HG03097 (cell line): ENCODE data around the gene KANSL1.

Experiments used
- ATAC-seq: cut with Tn5 transposase; IDR thresholded peaks from one replicate; pipeline ENCODE4 v1.9.1; 2021; ENCODE audit not compliant: unreplicated experiment, low FRiP score

KANSL1 gene

DNA sequence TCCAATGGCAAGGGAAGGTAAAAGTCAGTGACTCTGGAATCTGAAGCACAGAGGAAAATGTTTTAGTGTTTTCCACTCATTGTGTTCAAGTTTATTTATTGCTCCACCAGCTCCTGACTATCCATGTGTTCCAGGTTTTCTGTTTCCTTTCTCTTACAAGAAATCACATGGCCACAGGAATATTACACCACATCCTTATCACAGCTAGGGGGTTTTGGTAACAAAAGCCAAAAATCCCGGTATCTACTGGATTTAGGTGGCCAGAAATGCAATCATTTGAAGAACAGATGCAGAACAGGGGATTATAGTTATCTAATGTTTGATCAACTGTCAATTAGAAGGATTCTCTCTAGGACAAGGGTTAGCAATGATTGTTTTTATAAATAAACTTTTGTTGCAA lies 146.3 kb downstream of the KANSL1 start:
- no peak for ATAC-seq

DNA sequence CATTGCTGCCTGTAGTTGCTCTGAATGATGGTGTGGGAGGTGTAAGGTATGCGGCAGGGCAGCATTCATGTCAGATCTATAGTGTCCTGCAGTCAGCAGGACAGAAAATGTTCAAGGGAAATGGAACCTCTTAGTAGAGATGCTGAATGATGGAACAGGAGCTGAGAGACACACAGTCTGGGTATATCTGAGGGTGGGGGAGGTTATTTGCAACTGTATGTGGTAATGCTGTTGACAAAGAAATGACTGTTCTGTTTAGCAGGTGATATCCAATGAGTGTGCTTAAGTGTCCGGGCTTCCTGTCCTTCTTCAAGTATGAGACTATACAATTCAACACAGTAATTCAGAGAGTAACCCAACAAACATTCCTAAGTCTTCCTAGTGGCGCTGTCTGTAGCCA lies 147.6 kb downstream of the KANSL1 start:
- ATAC-seq = no peak

DNA sequence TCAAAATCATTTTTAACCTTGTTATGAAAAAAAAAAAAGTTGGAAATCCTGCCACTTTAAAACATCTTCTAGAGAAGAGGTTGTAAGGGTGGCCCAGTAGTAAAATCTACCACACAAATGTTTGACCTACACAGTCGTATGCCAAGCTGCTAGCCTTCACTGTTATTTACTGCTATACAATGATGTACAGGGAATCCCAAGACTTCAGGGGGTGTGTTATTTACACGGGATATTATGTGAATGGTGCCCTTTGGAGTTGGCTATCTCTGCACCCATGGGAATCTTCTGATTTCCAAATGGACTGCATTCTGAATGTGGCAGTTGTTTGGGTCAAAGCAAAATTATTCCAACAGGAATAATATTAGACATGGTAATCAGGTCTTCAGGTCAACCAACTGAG lies 148.2 kb downstream of the KANSL1 start:
- ATAC-seq = no peak

DNA sequence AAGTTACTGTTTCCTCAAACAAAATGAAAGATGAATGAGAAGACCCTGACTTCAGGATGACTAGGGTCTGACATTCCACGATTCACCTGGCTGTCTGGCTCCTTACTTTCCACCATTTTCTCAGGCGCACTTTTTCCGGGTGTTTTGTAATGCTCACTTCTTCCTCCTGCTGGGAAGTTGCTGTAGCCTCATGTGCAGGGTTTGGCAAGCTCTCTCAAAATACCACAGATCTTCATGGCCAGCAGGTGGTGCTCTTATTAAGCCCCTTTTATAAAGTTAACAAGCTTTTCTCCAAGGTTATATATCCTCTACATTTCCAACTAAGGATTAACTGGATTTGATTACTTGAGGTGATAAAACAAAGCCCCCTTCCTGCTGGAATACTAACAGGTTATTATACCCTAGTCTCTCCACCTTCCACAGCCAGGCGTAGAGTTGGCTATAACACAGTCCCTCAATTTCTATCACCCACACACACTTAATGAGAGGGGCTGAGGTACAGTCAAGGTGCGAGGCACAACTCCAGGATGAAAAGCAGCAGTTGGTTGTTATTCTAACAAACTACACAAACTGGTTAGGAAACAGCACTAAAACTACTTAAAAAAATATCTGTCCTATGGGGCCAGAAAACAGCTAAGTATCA lies 148.8 kb downstream of the KANSL1 start:
- no peak for ATAC-seq

DNA sequence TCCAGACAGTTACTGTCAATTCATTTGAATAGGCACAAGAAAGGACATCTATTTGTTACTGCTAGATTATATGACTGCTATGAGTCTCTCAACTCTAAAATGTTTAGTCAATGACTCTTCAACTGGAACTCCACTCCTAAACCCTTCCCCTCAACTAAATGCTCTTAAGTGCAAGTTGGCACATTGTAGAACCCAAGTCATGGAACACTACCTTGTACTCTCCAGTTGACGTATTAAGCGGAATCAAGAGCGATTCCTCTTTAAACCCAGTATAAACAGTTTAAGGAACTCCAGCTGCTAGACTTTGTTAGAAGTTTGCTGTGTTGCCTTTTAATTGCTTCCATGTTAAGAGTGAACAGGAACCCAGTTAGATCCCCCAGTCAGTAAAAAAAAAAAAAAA lies 149.6 kb downstream of the KANSL1 start:
- no peak for ATAC-seq

DNA sequence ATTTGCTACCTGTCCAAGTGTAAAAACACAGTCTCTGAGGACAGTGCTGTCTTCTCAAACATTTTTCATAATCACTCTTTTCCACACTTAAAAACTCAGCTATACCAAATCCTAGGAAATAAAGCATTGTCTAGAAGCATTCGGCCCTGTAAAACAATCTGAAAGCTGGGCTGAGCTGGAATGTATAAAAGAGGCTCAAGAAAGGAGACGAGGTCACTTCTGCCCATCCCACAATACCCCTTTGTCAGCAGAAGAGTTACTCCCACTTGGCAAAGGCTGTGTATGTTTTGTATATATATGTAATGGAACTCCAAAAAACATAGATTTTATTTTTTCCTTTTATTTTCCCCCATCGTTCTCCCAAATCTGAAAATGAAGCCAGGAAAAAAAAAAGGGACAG lies 150.3 kb downstream of the KANSL1 start:
- no peak for ATAC-seq

DNA sequence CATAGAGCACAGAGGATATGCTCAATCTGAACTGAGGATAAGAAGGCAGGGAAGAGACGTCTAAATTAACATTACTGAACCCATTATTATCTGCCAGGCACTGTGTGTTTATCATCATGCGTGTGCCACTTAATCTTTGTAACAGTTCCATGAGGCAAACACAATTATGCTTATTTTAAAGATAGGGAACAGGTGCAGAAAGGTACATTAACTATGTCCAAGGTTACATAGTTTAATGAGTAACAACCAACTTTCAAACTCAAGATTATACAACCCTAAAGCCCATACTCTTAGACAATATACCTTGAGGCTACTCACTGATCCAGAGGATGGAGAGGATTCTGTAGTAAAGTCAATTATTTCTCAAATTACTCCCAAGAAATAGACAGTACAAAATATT lies 151.0 kb downstream of the KANSL1 start:
- ATAC-seq = no peak

DNA sequence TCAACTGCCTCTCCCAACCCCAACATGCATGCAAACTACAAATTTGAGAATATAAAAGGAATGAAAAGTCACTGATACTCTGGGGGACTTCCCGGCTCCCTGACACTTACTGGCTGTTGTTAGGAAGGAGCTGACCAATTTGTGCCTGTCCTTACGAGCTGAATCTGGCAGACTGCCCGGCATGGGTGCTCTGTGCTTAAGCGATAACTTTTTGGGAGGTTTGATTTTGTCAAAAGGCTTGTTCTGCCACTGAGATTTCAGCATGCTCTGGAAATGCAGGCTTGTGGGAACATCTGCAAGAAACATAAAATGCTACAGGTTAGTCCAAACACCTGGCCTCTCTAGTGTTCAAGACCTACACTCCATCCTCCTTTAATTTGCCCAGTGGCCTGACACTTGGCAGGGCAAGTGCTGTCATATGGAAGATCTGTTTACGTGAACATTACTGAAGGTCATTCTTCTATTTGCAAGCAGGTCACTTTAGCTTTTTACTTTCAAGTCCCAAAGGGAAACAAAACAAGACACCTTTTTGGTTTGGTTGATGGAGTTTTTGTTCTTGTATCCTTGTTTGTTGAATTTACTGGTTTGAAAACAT lies 153.5 kb downstream of the KANSL1 start:
- no peak for ATAC-seq

DNA sequence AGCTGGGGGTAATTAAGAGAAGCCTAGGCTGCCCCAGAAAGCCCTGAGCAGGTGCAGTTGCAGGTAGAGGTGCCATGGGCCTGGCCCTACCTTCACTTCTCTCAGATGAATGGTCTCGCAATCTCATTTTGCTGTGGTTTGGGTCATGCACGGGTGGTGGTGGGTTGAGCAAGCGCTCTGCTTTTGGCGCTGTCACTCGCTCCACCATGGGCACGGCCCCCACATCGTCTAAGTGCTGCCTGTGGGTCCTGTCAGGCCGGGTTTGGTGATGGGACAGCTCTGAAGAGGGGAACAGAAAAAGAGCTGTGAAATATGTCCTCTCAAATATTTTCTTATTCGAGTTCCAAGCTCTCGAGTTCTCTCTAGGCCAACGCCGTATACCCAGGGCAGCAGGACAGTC lies 154.3 kb downstream of the KANSL1 start:
- no peak for ATAC-seq

DNA sequence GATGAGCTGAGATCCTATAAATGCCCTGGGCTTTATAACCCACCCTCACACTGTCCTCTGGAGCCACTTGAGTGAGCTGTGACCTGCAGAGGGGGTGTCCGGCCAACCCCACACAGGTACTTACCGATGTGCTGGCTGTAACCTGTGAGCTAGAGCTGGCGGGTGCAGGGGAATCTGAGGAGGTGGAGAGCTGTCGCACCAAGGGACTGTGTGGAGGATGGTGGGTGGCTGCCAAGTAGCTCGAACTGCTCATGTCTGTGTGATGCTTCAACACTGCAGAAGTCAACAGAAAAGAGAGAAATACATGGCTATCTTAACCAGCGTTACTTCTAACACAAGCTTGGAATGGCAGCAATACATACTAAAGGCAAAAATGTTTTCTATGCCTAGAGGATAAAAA lies 154.8 kb downstream of the KANSL1 start:
- no peak for ATAC-seq

DNA sequence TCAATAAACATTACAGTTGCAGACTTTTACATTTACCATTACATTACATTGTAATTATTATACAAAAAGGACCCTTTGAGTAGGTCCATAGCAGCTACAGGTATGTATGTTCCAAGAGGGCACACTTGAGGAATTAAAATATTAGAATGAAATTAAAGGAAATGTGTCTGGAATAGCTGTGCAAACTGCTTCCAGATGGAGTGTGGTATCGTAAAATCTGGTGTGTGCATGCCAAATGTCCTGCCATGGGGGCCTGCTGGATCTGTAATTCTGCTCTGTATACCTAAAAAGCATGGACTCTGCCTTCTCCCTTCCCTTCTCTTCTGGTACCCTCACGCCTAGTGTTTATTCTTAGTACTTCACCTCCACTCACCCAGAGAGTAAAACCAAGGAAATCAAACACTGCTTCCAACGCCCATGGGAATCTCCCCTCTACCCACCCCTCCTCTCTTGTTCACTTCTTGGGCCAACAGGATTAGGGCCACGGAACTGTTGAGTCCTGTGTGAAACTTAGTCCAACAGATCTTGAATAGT lies 155.4 kb downstream of the KANSL1 start:
- no peak for ATAC-seq

DNA sequence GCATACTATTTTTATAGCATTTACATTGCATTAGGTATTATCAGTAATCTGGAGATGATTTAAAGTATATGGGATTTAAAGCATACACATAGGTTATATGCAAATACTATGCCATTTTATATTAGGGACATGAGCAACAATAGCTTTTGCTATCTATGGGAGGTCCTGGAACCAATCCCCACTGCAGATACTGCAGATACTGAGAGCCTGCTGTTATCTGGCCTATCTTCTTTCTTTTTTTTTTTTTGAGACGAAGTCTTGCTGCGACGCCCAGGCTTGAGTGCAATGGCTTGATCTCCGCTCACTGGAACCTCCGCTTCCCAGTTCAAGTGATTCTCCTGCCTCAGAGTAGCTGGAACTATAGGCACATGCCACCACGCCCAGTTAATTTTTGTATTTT lies 156.7 kb downstream of the KANSL1 start:
- no peak for ATAC-seq

DNA sequence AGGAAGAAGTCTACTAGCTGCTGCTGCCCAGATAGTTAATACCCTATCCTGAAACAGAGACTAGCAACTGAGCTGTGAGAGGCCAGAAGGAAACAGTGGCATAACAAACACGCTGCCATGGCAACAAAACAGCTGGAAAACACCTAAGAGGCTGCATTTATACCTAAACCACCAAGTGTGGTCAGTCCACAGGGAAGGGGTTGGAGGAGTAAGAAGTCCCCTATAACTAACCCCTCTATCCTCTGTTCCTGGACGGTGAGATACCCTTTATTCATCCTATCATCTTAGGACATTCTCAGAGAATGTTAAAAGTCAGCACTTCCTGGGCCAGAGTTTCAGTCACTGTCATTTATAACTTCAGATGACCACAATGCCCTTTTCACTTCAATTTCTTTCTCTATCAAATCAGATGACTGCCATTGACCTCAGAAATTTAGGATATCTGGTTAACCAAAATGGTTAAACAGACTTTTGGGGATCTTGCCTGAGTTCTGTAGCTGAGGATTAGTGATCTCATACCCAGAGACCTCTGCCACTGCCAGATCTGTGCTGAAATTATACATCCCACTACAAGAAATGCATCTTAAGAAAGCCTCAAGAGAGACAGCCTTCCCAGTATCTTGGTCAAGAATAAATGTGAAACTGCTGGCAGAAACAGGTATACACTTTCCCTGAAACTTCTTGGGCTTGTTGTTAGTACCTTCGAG lies 158.0 kb downstream of the KANSL1 start:
- no peak for ATAC-seq

DNA sequence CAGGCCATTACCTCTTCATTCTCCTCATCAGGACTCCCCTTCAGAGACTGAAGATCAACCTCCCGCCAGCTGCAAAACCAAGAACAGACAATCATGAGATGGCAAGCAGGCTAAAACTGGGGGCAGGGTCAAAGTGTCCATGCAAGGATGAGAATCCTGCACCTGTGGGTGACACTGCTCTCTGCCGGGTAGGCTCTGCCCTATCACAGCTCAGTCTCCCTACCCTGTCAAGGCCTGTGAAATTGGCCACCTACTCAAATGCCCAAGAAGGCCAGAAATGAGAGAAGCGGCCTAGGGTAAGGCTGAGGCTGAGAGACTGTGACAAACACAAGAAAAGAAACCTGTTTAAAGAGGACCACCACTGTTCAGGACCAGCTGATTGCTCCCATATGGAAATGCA lies 159.8 kb downstream of the KANSL1 start:
- ATAC-seq = no peak

DNA sequence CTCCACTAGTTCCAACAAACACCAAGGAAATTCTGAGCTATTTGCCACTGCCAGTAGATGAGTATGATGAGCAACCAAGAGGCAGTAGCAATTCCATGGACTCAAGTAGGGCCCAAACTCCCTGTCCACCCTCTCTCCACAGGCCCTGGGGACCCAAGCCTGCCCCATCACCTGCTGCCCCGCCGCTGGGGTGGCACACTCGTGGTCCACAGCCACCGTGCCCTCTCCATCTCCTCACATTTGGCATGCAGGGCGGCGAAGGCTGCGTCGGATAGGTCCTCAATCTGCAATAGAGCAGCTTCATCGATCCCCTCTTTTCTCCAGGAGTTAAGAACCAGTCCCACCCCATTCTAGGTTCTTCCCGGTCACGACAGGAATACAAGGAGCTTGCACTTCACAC lies 160.3 kb downstream of the KANSL1 start:
- ATAC-seq = no peak

DNA sequence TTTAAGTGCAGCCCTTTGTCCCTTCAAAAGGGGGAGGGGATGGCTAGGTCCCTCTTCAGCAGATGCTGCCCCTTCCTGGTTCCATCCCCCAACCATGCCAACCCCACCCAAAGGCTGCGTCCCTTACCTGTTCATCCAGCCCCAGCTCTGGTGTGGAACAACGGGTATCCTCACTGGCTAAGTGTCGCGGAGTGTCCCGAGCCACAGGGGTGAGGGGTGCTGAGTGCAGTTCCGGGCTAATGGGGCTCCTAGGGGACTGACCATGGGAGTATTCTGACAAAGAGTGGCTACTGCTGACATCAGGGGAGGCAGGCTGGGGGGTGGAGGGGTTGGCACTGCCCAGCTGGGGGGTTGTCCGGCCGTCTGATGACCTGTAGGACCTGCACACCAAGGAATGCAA lies 161.3 kb downstream of the KANSL1 start:
- ATAC-seq = no peak

DNA sequence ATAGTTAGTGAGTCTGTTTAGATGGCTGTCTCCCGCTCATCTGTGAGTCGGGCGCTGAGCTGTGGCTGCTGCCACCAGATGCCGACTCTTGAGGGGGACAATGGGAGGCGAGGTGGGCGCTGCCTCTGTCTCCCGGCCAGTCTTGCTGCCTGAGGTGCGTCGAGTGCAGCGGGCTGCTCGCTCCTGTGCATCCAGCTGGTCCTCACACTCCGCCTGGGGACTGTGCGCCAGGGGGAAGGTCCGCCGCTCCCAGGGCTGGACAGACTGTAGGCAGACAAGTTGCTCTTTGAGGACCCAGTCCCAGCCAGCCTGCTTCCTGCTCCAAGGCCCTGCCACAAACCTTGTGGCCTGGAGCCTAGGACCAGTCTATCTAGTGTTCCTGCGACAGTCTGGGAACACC lies 161.8 kb downstream of the KANSL1 start:
- no peak for ATAC-seq

DNA sequence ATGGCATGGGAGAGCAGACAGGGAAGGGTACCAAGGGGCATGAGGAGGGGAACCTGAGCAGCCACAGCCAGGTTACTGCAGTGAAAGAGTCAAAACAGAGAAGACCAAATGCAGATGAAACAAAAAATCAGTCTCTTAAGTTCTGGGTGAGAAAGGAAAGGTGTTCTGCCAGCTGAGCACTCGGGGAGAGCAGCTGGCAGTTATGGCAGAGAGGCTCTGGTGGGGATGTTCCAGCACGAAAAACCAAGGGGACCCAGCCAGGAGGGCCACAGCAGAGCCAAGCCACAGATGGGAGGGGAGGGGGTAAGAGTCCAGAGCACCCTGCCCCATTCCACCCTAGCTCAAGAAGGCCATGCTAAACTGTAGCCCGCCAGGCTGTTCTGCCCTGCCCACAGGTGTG lies 162.5 kb downstream of the KANSL1 start:
- ATAC-seq = no peak

DNA sequence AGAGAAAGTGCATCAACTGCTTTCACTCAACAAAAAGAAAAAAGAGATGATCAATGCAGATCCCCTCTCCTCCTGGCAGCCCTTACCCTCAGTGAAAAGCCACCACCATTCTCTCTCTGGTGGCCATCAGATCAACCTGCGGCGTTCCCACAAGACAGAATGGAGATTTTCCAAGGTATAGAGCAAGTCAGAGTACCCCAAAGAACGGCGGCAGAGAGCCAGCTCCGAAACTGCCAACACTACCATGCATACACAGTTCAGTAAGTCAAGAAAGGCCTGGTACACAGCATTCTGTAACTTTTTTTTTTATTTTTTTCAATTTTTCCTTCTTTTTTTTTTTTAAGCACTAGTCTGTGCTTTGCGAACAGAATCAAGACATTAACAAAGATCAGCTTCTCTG lies 163.6 kb downstream of the KANSL1 start:
- no peak for ATAC-seq

DNA sequence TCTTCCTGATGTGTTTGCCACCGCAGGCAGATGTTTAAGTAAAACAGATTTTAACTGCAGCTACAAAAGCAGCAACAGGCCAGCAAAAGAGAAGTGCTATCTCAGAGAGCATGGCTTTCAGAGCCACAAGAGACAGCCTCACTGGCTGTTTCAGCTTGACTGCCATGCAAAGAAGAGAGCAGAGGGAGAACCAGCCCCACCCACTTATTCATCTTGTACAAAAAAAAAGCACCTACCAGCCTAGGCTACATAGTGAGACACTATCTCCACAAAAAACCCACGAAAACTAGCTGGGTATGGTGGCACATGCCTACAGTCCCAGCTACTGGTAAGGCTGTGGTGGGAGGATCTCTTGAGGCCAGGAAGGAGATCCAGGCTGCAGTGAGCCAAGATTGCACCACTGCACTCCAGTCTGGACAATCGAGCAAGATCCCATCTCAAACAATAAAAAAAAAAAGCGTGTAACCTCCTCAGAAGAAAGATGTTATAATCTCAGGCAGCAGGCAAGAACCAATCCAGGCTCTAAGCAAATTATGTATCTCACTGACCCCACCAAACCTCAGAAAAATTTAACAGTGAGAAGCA lies 164.2 kb downstream of the KANSL1 start:
- no peak for ATAC-seq

DNA sequence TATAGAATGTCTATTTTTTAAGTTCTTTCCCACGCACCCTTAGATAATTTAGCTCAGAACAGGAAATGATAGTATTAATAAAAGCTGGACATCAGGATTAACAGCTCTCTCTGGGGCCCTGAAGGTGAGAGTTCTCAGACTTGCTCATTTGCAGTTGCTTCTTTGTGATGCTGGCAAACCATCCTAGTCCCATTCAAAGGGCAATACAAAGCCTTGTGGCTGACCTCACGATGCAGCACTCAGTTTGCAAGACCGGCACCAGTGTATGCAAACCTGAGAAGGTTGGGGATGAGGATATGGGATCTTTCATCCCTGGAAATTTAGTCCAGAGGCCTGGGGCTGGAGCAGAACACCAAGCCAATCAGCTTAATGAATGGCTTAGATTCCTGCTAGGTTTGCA lies 164.9 kb downstream of the KANSL1 start:
- ATAC-seq = no peak

DNA sequence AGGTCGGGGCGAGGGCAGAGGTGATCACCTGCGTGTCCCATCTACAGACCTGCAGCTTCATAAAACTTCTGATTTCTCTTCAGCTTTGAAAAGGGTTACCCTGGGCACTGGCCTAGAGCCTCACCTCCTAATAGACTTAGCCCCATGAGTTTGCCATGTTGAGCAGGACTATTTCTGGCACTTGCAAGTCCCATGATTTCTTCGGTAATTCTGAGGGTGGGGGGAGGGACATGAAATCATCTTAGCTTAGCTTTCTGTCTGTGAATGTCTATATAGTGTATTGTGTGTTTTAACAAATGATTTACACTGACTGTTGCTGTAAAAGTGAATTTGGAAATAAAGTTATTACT lies 165.3 kb downstream of the KANSL1 start:
- no peak for ATAC-seq
